LNCAP (cell line): ENCODE results near the gene ZFP36.
A peak's percentile ranks its signal among the peaks of the same experiment; 100 is the strongest.

Experiments
- CTCF ChIP-seq: fragments of 450-650 bp; IDR thresholded peaks from 2 replicates; pipeline ENCODE4 v1.5.1; 2017; ENCODE audit warnings: mild to moderate bottlenecking

The ZFP36 gene

GRCh38 chr19:39388657-39389056, 18.0 kb upstream of the ZFP36 start:
- TF ChIP-seq CTCF, result no peak

DNA sequence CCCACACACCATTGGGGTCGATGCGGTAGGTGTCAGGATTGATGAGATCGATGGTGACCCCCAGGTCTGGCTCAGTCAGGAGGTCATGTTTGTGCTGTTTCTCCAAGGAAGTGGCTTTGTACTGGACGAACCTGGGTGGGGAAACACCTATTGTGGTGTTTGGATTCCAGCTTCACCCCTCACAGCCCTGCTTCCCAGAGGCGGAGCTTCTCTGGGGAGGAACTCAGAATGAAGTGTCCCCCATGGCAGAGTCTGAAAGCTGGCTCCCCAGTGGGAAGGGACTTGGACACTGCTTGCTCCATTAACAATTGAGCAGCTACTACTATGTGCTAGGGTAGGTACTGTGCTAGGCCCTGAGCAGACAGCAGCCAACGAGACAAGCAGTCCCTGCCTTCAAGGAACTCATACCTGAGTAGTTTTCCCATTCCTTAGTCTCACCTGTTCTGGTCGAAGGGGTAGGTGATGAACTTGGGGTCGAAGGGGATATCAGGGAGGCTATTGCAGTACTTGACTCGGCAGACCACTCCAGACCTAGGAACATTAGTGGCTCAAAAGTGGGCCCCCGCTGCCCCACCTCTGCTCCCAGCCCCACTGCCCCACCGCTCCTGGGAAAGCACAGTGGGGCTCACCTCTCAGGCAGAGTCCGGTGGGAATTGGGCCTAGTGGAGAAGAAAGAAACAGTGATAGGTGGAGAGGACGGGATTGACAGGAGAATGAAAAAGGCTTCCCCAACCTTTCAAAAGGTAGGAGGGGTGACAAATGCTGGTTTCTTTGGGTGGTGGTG, 16.8 kb upstream of the ZFP36 start:
- TF ChIP-seq CTCF, result no peak

GRCh38 chr19:39390451-39390750, 16.2 kb upstream of the ZFP36 start:
- no peak for TF ChIP-seq CTCF

GRCh38 chr19:39390751-39391437, 15.8 kb upstream of the ZFP36 start, which contains the start of the genes MED29 and PAF1:
Gene MED29, plus strand, starts transcription at chr19:39391378. Its CDS starts 45 bp downstream, at chr19:39391423.
Gene PAF1, minus strand, starts transcription at chr19:39391106. Its CDS starts 242 bp downstream, at chr19:39390864.
- no peak for TF ChIP-seq CTCF

DNA sequence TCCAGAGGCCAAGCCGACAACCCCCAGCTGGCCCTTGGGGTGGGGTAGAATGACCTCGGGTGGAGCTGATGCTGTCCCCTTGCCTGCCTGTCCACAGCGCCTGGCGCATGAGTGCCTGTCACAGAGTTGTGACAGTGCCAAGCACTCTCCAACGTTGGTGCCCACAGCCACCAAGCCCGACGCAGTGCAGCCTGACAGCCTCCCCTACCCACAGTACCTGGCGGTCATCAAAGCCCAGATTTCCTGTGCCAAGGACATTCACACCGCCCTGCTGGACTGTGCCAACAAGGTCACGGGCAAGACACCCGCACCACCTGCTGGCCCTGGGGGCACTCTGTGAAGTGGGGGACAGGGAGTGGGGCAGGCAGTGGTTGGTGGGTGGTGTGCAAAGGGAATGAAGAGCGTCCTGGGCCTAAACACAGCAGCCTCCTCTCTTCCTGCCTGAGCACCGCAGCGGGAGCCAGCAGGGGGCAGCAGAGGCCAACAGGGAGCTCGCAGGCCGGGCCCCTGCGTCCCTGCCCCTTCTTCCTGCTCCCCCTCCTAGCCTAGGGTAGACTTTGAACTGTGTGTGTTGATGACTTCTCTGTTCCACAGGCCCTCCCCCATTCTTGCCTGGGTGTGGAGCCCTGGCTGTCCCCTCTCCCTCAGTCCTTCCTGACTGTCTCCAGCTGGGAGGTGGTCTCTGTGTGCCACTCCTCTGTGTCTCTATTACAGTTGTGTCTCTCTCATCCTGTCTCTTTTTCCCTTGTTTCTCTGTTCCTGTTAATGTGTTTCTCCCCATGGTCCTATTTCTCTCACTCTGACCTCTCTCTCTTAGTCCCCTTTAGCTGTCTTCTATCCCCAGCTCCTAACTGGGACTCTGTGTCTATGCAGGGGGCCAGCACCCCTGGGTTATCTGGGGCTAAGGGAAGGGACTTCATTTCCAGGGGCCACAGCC, 9.0 kb upstream of the ZFP36 start:
- peak; percentile 98 for TF ChIP-seq CTCF

DNA sequence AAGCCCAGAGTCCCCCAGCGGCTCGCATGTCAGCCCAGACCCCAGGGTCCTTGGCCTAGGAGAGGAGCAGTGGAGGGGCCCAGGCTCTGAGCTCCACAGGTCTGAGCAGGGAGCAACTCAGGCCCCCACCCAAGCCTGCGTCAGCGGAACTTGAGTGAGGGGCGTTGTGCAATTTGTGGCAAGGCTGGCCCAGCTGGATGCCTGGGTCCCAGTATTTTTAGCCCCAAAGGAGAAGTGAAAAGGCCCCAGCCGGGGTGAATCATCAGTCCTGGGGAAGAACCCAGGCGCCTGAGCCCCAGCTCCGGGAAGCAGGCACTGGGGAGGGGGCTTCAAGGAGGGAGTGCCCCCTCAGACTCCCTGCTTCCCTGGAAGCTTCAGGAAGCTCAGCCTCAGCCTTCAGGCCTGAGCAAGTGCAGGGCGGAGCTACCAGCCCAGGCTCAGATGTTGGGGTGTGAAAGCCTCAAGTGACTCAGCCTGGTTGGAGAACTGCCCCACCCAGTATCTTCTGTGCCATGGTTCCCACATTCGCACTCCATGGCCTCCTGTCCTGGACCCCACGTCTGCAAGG, 8.3 kb upstream of the ZFP36 start:
- no peak for TF ChIP-seq CTCF

- no peak for TF ChIP-seq CTCF
These were observed 7.0 kb upstream of the ZFP36 start for GRCh38 chr19:39399668-39400050.
